SJCRH30 (cell line): ENCODE measurements around the gene CTSS. TPM values are rescaled to one million over a fixed set of nuclear protein-coding genes. Genes with fewer than 3 reads are reported as not detected.

ENCODE experiments used
- DNase-seq, 2 experiments: peaks; one replicate each; pipeline ENCODE4 v3.0.0-alpha.2; 2015 to 2020
- H3K27ac ChIP-seq: fragments of 250-450 bp; sonication (Bioruptor Pico); 2 replicates; pipeline ENCODE4 v1.5.1; 2020; ENCODE audit warnings: mild to moderate bottlenecking, moderate library complexity
- H3K27me3 ChIP-seq: fragments of 250-450 bp; sonication (Bioruptor Pico); 2 replicates; pipeline ENCODE4 v1.5.1; 2020; ENCODE audit warnings: mild to moderate bottlenecking, moderate library complexity
- H3K36me3 ChIP-seq: fragments of 250-450 bp; sonication (Bioruptor Pico); 2 replicates; pipeline ENCODE4 v1.5.1; 2020; ENCODE audit warnings: mild to moderate bottlenecking, moderate library complexity
- H3K4me1 ChIP-seq: fragments of 250-450 bp; sonication (Bioruptor Pico); 2 replicates; pipeline ENCODE4 v1.5.1; 2020; ENCODE audit warnings: mild to moderate bottlenecking, moderate library complexity
- H3K4me3 ChIP-seq: fragments of 250-450 bp; sonication (Bioruptor Pico); 2 replicates; pipeline ENCODE4 v1.5.1; 2020; ENCODE audit warnings: mild to moderate bottlenecking, moderate library complexity
- H3K9me3 ChIP-seq: fragments of 250-450 bp; sonication (Bioruptor Pico); replicated peaks from 2 replicates; pipeline ENCODE4 v1.5.1; 2020; ENCODE audit warnings: mild to moderate bottlenecking, moderate library complexity
- total RNA-seq: library from RNA; depleted of rRNA; stranded (reverse); fragments of >200 nt; shearing (Covaris generic); gene quantifications from 2 replicates; pipeline ENCODE4 v1.2.3, GENCODE V29; 2014; rRNA removed

The CTSS gene
- total RNA-seq, 1 experiment from 2014 or later = 14.4 TPM

DNA sequence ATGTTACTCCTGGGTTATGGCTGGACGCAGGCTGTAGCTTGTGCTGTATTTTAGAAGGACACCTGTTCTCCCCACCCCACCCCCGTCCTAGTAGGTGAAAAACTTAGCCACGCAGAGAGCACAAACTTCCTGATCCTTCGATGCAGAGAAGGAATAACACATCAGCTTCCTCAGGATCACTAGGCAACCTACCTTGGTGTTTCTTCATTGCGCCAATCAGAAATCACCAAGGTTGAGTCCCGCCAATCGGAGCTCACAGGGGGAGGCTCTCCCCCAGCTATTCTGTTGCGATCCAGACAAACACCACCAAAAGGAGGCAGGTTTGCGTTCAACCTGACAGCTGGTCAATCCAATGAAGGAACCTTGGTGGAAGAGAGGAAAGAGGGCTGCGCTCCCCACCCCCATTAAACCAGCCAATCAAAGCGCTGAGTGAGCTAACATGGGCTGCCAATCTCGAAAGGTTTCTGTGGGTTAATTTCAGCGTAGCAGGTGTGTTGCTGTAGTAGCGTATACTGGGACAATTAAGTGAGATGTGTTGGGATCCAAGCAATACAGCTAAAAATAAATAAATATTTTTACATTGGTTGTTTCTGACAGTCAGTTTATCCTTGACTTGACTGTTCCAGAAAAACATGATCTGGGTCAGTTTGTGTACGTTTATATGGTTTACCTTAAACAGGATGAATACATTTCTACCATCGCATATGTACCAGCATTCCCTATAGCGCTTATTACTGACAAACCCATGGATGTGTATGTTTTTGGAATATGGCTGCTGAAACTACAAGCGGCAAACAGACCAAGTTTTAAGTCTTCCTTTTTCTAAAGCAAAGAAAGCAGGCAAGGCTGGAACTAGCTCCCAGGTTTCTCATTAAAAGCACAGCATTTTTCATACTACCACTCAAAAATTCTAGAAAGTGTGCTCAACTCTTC, 68.3 kb downstream of the CTSS start, which contains the start of gene GOLPH3L:
GOLPH3L (minus strand) TSS at position 160 of the 933 bp plus-strand sequence. CDS start 2,316 bp downstream, outside the sequence.
- H3K4me1 ChIP-seq = no peaks in the 10 kb centered on the region
- peak within 1 kb of the TSS; percentile 71 for H3K4me3 ChIP-seq
- H3K27me3 ChIP-seq = no peaks in the 10 kb centered on the region
- DNase-seq = peak; percentile 95 to 98
- H3K27ac ChIP-seq = no peak within 1 kb of the TSS
- H3K36me3 ChIP-seq = peaks cover 18% of the 10 kb centered on the region
- H3K9me3 ChIP-seq = no peaks in the 10 kb centered on the region

GRCh38 chr1:150696590-150696989, 69.0 kb downstream of the CTSS start:
- peaks cover 24% of the 10 kb centered on the region for H3K36me3 ChIP-seq
- peak overlapping the region; percentile 71 for H3K4me3 ChIP-seq
- no peaks in the 10 kb centered on the region for H3K9me3 ChIP-seq
- no peak overlapping the region for H3K27ac ChIP-seq
- H3K4me1 ChIP-seq = no peaks in the 10 kb centered on the region
- peak in 1 of 2 experiments; percentile 13 for DNase-seq
- H3K27me3 ChIP-seq = no peaks in the 10 kb centered on the region

GRCh38 chr1:150696162-150696561, 69.4 kb downstream of the CTSS start:
- Histone ChIP-seq H3K36me3 (peaks cover 24% of the 10 kb centered on the region), H3K9me3 (no peaks in the 10 kb centered on the region), H3K27me3 (no peaks in the 10 kb centered on the region), H3K4me1 (no peaks in the 10 kb centered on the region), H3K27ac (no peak overlapping the region), H3K4me3 (peak overlapping the region; percentile 71)
- no peak for DNase-seq

DNA sequence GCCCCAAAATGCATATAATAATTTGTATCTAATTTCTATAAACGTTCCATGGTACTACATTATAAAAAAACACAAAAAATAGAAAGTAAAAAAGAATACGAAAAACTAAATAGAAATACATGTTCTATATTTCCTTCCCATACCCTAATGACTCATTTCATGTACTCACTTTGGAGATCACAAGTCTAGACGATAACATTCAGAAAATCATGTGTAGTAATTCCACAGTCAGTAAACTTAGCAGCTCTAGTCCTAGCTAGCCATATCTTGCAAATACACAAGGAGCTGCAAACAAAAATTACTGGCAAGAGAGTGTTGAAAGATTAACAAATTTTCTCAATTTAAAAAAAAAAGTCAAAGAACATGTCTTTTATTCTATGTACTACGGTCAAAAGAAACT, 70.0 kb downstream of the CTSS start:
- Histone ChIP-seq H3K36me3 (peaks cover 24% of the 10 kb centered on the region), H3K9me3 (no peaks in the 10 kb centered on the region), H3K4me3 (no peak overlapping the region), H3K27me3 (no peaks in the 10 kb centered on the region), H3K27ac (no peak overlapping the region), H3K4me1 (no peaks in the 10 kb centered on the region)
- no peak for DNase-seq

DNA sequence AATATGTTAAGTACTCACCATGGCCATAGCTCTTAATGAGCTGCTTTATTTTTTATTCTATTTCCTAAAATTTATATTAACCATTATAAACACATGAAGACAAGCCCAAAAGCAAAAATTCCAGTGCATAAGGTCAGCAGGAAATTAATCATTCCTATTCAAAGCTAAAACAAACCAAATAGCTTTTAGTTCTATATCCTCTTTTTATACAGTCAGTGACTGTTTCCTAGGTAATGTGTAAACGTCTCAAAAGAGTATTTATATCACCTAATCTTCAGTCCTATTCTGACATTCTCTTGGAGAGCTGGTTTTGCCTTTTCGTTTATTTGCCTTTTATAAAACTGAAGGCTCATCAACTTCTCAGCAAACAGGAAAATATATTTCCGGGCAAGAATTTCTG, 72.9 kb downstream of the CTSS start:
- Histone ChIP-seq H3K4me1 (no peaks in the 10 kb centered on the region), H3K9me3 (no peaks in the 10 kb centered on the region), H3K27me3 (no peaks in the 10 kb centered on the region), H3K27ac (no peak overlapping the region), H3K36me3 (peaks cover 24% of the 10 kb centered on the region), H3K4me3 (no peak overlapping the region)
- no peak for DNase-seq

- Histone ChIP-seq H3K27me3 (no peaks in the 10 kb centered on the region), H3K9me3 (no peaks in the 10 kb centered on the region), H3K36me3 (peaks cover 24% of the 10 kb centered on the region), H3K4me3 (no peak overlapping the region), H3K27ac (no peak overlapping the region), H3K4me1 (no peaks in the 10 kb centered on the region)
- no peak for DNase-seq
Measured at GRCh38 chr1:150688763-150689162, 76.8 kb downstream of the CTSS start.

DNA sequence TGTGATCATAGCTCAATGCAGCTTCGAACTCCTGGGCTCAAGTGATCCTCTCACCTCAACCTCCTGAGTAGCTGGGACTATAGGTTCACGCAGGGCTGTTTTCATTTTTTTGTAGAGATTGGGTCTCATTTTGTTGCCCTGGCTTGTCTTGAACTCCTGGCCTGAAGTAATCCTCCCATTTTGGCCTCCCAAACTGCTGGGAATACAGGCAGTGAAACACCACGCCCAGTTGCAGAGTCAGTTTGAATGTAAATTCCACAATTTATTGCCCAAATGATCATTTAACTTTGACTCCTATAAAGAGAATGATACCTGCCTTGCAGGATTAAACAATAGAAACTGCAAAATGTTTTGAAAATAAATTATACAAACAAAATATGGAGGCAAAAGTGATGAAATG, 79.3 kb downstream of the CTSS start:
- H3K4me3 ChIP-seq = no peak overlapping the region
- no peaks in the 10 kb centered on the region for H3K4me1 ChIP-seq
- H3K27ac ChIP-seq = no peak overlapping the region
- H3K27me3 ChIP-seq = no peaks in the 10 kb centered on the region
- H3K9me3 ChIP-seq = no peaks in the 10 kb centered on the region
- no peak for DNase-seq
- peaks cover 6% of the 10 kb centered on the region for H3K36me3 ChIP-seq

GRCh38 chr1:150683914-150684313, 81.7 kb downstream of the CTSS start:
- Histone ChIP-seq H3K27me3 (no peaks in the 10 kb centered on the region), H3K27ac (no peak overlapping the region), H3K9me3 (no peaks in the 10 kb centered on the region), H3K36me3 (peaks cover 6% of the 10 kb centered on the region), H3K4me3 (no peak overlapping the region), H3K4me1 (no peaks in the 10 kb centered on the region)
- DNase-seq = no peak

Other genes with a start within 250 kb of the CTSS start
- gene ADAMTSL4, start 216.4 kb downstream of the CTSS start, total RNA-seq = not detected in 2 replicates
- 99.4 and 104 TPM in 2 replicates for gene MCL1, start 186.2 kb downstream of the CTSS start, total RNA-seq
- 89.3 and 91.6 TPM in 2 replicates for gene ENSA, start 136.2 kb downstream of the CTSS start, total RNA-seq
- gene GOLPH3L, start 68.6 kb downstream of the CTSS start, total RNA-seq = 8.9 and 11.6 TPM in 2 replicates
- gene HORMAD1, start 44.9 kb downstream of the CTSS start, total RNA-seq = 0.36 TPM in 1 of 2 replicates, not detected in the other
- gene CTSK, start 42.5 kb upstream of the CTSS start, total RNA-seq = 0.97 and 1.3 TPM in 2 replicates
- 25.4 and 26.0 TPM in 2 replicates for gene ARNT, start 110.8 kb upstream of the CTSS start, total RNA-seq
- not detected in 2 replicates for gene CTXND2, start 121.4 kb upstream of the CTSS start, total RNA-seq
- gene SETDB1, start 160.6 kb upstream of the CTSS start, total RNA-seq = 42.8 and 46.2 TPM in 2 replicates
- 87.3 and 95.2 TPM in 2 replicates for gene CERS2, start 209.1 kb upstream of the CTSS start, total RNA-seq
- gene ANXA9, start 216.5 kb upstream of the CTSS start, total RNA-seq = not detected in 2 replicates
- 2.0 and 2.5 TPM in 2 replicates for gene MINDY1, start 241.1 kb upstream of the CTSS start, total RNA-seq
- gene PRUNE1, start 242.7 kb upstream of the CTSS start, total RNA-seq = 15.0 and 17.4 TPM in 2 replicates